HEK293 (cell line): ENCODE data around the gene CAPS.
"Not testable (repeated sequence)": the region's sequence is repeated elsewhere in the genome, so short reads cannot be mapped to it uniquely, and the experiment has no call there.

Experiments
- CTCF ChIA-PET: fragments of 350-600 bp; formaldehyde crosslinking; extraction: SDS; loops from one replicate; lab custom pipeline; 2021; ENCODE audit warnings: antibody characterized with exemption; lab: Yijun Ruan, JAX
- POLR2A ChIA-PET: fragments of 300-600 bp; formaldehyde crosslinking; extraction: SDS; loops from one replicate; lab custom pipeline; 2020; ENCODE audit warnings: antibody characterized with exemption, inconsistent platforms; lab: Yijun Ruan, JAX
- H3K27ac ChIP-seq: fragments of 200-500 bp; sonication (Bioruptor generic); 2 replicates; pipeline ENCODE4 v1.5.1; 2014; ENCODE audit warnings: low read depth, low read length, control low read depth, inconsistent platforms; ENCODE audit errors: extremely low read depth
- H3K36me3 ChIP-seq, 2 experiments: fragments of 200-500 bp in 1 of 2; sonication (Bioruptor generic) in 1 of 2; 1 replicate in 1 of 2; 2 replicates in 1 of 2; pipeline ENCODE4 v1.5.1; 2014 to 2017; ENCODE audit warnings: inconsistent platforms in 2 of 2, low read length in 2 of 2; ENCODE audit not compliant: control insufficient read depth in 2 of 2, insufficient read depth in 1 of 2
- H3K4me1 ChIP-seq: fragments of 200-500 bp; sonication (Bioruptor generic); 2 replicates; pipeline ENCODE4 v1.5.1; 2014; ENCODE audit warnings: mild to moderate bottlenecking, low read length, inconsistent platforms; ENCODE audit not compliant: control insufficient read depth, insufficient read depth
- H3K4me3 ChIP-seq: 2 replicates; pipeline ENCODE4 v1.5.1; 2011; ENCODE audit warnings: low read depth, mild to moderate bottlenecking, control low read depth, low read length, moderate library complexity
- H3K9me3 ChIP-seq: fragments of 200-500 bp; sonication (Bioruptor generic); 2 replicates; pipeline ENCODE4 v1.5.1; 2014; ENCODE audit warnings: low read depth, low read length, inconsistent platforms; ENCODE audit not compliant: control insufficient read depth, insufficient read depth
- CTCF ChIP-seq: fragments of 450-650 bp; formaldehyde crosslinking; IDR thresholded peaks from 2 replicates; pipeline ENCODE4 v1.5.1; 2016; ENCODE audit warnings: missing biosample characterization, missing genetic modification characterization
- GFI1B ChIP-seq: fragments of 450-650 bp; formaldehyde crosslinking; IDR thresholded peaks from 2 replicates; pipeline ENCODE4 v1.5.1; 2016; ENCODE audit warnings: missing biosample characterization, missing genetic modification characterization
- GLIS2 ChIP-seq: fragments of 450-650 bp; formaldehyde crosslinking; IDR thresholded peaks from 2 replicates; pipeline ENCODE4 v1.5.1; 2016; ENCODE audit warnings: missing biosample characterization, missing genetic modification characterization
- MZF1 ChIP-seq: fragments of 450-650 bp; formaldehyde crosslinking; IDR thresholded peaks from 2 replicates; pipeline ENCODE4 v1.5.1; 2017; ENCODE audit warnings: missing biosample characterization, missing genetic modification characterization, borderline replicate concordance
- SP7 ChIP-seq: fragments of 450-650 bp; formaldehyde crosslinking; IDR thresholded peaks from 2 replicates; pipeline ENCODE4 v1.5.1; 2016; ENCODE audit warnings: missing biosample characterization, missing genetic modification characterization
- TCF7L2 ChIP-seq: IDR thresholded peaks from 2 replicates; pipeline ENCODE4 v1.6.1; 2011; ENCODE audit warnings: low read depth, mild to moderate bottlenecking, inconsistent platforms, low read length, moderate library complexity, borderline replicate concordance
- TSHZ1 ChIP-seq: fragments of 450-650 bp; formaldehyde crosslinking; IDR thresholded peaks from 2 replicates; pipeline ENCODE4 v1.5.1; 2016; ENCODE audit warnings: missing biosample characterization, missing genetic modification characterization, borderline replicate concordance
- ZBTB17 ChIP-seq: fragments of 450-650 bp; formaldehyde crosslinking; IDR thresholded peaks from 2 replicates; pipeline ENCODE4 v1.5.1; 2016; ENCODE audit warnings: missing biosample characterization, missing genetic modification characterization
- ZNF140 ChIP-seq: fragments of 450-650 bp; formaldehyde crosslinking; IDR thresholded peaks from 2 replicates; pipeline ENCODE4 v1.5.1; 2016; ENCODE audit warnings: missing biosample characterization, missing genetic modification characterization
- ZNF169 ChIP-seq: fragments of 450-650 bp; formaldehyde crosslinking; IDR thresholded peaks from 2 replicates; pipeline ENCODE4 v1.5.1; 2016; ENCODE audit warnings: missing biosample characterization, missing genetic modification characterization
- ZNF2 ChIP-seq: fragments of 450-650 bp; formaldehyde crosslinking; IDR thresholded peaks from 2 replicates; pipeline ENCODE4 v1.5.1; 2016; ENCODE audit warnings: missing biosample characterization, missing genetic modification characterization
- ZNF26 ChIP-seq: fragments of 450-650 bp; formaldehyde crosslinking; IDR thresholded peaks from 2 replicates; pipeline ENCODE4 v1.5.1; 2016; ENCODE audit warnings: missing biosample characterization, missing genetic modification characterization
- ZNF266 ChIP-seq: fragments of 450-650 bp; formaldehyde crosslinking; IDR thresholded peaks from 2 replicates; pipeline ENCODE4 v1.5.1; 2016; ENCODE audit warnings: missing biosample characterization, missing genetic modification characterization, low read depth
- ZNF292 ChIP-seq: fragments of 450-650 bp; formaldehyde crosslinking; IDR thresholded peaks from 2 replicates; pipeline ENCODE4 v1.5.1; 2016; ENCODE audit warnings: low read depth, missing biosample characterization, missing genetic modification characterization, borderline replicate concordance
- ZNF302 ChIP-seq: fragments of 450-650 bp; formaldehyde crosslinking; IDR thresholded peaks from 2 replicates; pipeline ENCODE4 v1.5.1; 2016; ENCODE audit warnings: missing biosample characterization, missing genetic modification characterization, low read depth
- ZNF324 ChIP-seq: fragments of 450-650 bp; formaldehyde crosslinking; IDR thresholded peaks from 2 replicates; pipeline ENCODE4 v1.5.1; 2016; ENCODE audit warnings: missing biosample characterization, missing genetic modification characterization
- ZNF513 ChIP-seq: fragments of 450-650 bp; IDR thresholded peaks from 2 replicates; pipeline ENCODE4 v1.5.1; 2018; ENCODE audit warnings: missing biosample characterization, missing genetic modification characterization
- ZNF558 ChIP-seq: fragments of 450-650 bp; formaldehyde crosslinking; IDR thresholded peaks from 2 replicates; pipeline ENCODE4 v1.5.1; 2016; ENCODE audit warnings: missing biosample characterization, missing genetic modification characterization
- ZNF580 ChIP-seq: fragments of 450-650 bp; formaldehyde crosslinking; IDR thresholded peaks from 2 replicates; pipeline ENCODE4 v1.5.1; 2016; ENCODE audit warnings: missing biosample characterization, missing genetic modification characterization
- ZNF623 ChIP-seq: fragments of 450-650 bp; formaldehyde crosslinking; IDR thresholded peaks from 2 replicates; pipeline ENCODE4 v1.5.1; 2016; ENCODE audit warnings: missing biosample characterization, missing genetic modification characterization
- ZNF664 ChIP-seq: fragments of 450-650 bp; formaldehyde crosslinking; IDR thresholded peaks from 2 replicates; pipeline ENCODE4 v1.5.1; 2016; ENCODE audit warnings: missing biosample characterization, missing genetic modification characterization
- ZNF677 ChIP-seq: fragments of 450-650 bp; IDR thresholded peaks from 2 replicates; pipeline ENCODE4 v1.5.0; 2018; ENCODE audit warnings: missing biosample characterization, mild to moderate bottlenecking, missing genetic modification characterization, moderate library complexity
- ZNF76 ChIP-seq: fragments of 450-650 bp; formaldehyde crosslinking; IDR thresholded peaks from 2 replicates; pipeline ENCODE4; 2016; ENCODE audit warnings: low read depth, missing biosample characterization, missing genetic modification characterization, borderline replicate concordance

CAPS gene

GRCh38 chr19:5873617-5874199 is 40.3 kb upstream of the CAPS start:
- Histone ChIP-seq H3K27ac (no peak overlapping the region), H3K4me1 (no peaks in the 10 kb centered on the region), H3K36me3 (no peaks in the 10 kb centered on the region), H3K9me3 (no peaks in the 10 kb centered on the region), H3K4me3 (no peak overlapping the region)
- TF ChIP-seq ZNF302 (tag by site-specific recombination) (no peak), ZBTB17 (tag by site-specific recombination) (no peak), MZF1 (tag by site-specific recombination) (no peak), ZNF580 (no peak), ZNF169 (tag by site-specific recombination) (no peak)
- ChIA-PET POLR2A (no interaction called here), CTCF (interaction anchor here (0.6 kb wide), 1 partner anchor 149 kb away, joined by 6 read pairs; no protein-coding TSS in a partner anchor)

GRCh38 chr19:5874496-5874895 is 39.6 kb upstream of the CAPS start:
- CTCF ChIA-PET, H3K9me3 ChIP-seq, POLR2A ChIA-PET, H3K36me3 ChIP-seq, H3K4me3 ChIP-seq, H3K4me1 ChIP-seq, H3K27ac ChIP-seq: not testable (repeated sequence)
- TF ChIP-seq SP7 (tag by site-specific recombination) (peak; percentile 28; the same call in 1 of the 2 replicates), ZNF664 (peak; percentile 86), ZNF623 (tag by site-specific recombination) (peak; percentile 76)

GRCh38 chr19:5877427-5877826 is 36.6 kb upstream of the CAPS start:
- no peaks in the 10 kb centered on the region for H3K9me3 ChIP-seq
- no peaks in the 10 kb centered on the region for H3K4me1 ChIP-seq
- H3K4me3 ChIP-seq = no peak overlapping the region
- CTCF ChIA-PET = interaction anchor here (0.7 to 1.9 kb wide), 5 partner anchors 14 to 73 kb away, joined by 3 to 7 read pairs (median 3); no protein-coding TSS in a partner anchor
- H3K27ac ChIP-seq = no peak overlapping the region
- POLR2A ChIA-PET = no interaction called here
- TF ChIP-seq ZNF324 (no peak), TSHZ1 (tag by site-specific recombination) (no peak), ZNF513 (tag by site-specific recombination) (no peak), GFI1B (tag by site-specific recombination) (no peak), TCF7L2 (no peak), ZBTB17 (tag by site-specific recombination) (no peak), ZNF26 (tag by site-specific recombination) (no peak), GLIS2 (tag by site-specific recombination) (no peak), ZNF558 (tag by site-specific recombination) (no peak), ZNF76 (tag by site-specific recombination) (no peak), ZNF292 (tag by site-specific recombination) (no peak), ZNF677 (tag by site-specific recombination) (no peak), ZNF2 (tag by site-specific recombination) (no peak), CTCF (tag by site-specific recombination) (no peak), ZNF140 (tag by site-specific recombination) (no peak), ZNF266 (tag by site-specific recombination) (no peak)
- H3K36me3 ChIP-seq = no peaks in the 10 kb centered on the region
